ENCODE data around the gene CMKLR1.

CMKLR1 gene

DNA sequence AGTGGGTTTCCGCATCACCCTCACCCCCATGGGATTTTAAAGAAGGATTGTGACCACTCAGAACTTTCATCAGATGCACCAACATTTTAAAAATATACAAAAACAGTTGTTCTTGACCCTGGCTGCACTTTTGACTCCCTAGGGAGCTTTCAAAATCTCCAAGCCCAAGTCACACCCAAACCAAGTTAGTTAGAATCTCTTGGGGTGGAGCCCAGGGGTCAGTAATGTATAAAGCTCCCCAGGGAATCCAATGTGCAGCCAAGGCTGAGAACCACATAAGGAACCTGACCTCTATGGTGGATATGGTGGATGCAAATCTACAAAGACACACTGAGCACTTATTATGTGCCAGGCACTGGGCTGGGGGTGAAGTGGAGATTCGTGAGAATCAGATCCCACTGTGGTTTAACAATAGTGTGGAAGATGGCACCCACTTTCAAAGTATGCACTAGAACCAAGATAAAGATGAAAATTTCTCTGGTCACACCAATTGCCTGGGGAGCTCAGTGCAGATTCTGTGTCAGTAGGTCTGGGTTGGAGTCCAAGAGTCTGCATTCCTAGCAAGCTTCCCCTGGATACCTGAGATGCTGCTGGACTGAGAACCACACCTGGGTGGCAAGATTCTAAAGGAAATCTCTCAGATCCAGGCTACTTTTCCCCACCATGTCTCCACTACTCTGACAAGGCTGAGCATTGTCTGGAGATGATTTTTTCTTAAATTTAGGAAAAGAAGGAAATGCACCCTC, 18.9 kb upstream of the CMKLR1 start:
- Histone ChIP-seq H3K9ac (ENCODE audit: insufficient read length) (no peak overlapping the region), H3K36me3 (ENCODE audit: insufficient read depth, low read length) (no peaks in the 10 kb centered on the region), H3K4me3 (no peak overlapping the region), H3K9me3 (ENCODE audit: low read depth, low read length) (no peaks in the 10 kb centered on the region), H3K27ac (no peak overlapping the region)
- TF ChIP-seq FOXP2 (optimal IDR thresholded peaks at IDR 0.05; ENCODE audit: control extremely low read depth, extremely low read length, insufficient read depth) (no peak), EZH2 (IDR thresholded peaks at IDR 0.05) (no peak), POLR2AphosphoS5 (IDR thresholded peaks at IDR 0.05; ENCODE audit: borderline replicate concordance, low read depth, low read length) (no peak)
- DNase-seq (ENCODE audit: low read depth, low spot score) = no peak

DNA sequence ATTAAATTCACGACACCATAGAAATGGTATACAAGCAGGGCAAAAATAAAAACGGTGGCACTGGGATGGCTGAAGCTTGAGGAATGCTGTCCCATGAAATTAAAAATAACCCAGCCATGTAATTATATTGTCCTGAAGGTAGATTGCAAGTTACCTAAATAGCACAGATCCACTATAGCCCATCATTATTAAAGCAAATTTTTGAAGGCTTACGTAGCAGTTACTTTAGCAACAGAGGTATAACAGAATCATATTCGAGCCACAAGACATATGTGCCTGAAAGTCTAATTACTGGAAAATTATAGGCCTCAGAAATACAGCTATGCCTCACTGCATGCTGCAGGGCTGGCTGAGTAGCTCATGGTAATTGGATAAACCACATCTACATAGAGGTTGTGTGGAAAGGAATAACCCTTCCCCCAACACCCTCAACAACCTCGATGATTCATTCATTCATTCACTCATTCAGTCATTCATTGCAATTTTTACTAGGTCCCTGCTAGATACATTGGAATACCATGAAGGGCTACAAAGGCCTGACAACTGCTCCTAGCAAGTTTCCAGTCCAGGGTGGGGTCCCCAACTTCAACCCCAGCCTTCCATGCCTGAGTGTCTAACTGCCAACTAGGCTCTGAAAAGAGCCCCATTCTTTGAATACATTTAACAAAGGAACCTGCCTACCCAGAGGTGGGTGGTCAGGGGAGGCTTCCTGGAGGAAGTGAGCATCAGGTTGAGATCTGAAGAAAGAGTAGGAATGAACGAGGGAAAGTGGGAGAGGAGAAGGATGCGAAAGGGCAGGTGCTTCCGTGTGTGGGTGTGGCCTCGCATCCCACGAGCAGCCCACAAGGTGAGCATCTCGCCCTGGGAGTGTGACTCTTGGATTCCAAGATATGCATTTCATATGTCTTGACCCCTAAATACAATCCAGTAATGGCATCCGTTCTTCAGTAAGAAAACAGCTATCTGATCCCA, 18.0 kb upstream of the CMKLR1 start:
- no peaks in the 10 kb centered on the region for H3K9me3 ChIP-seq (ENCODE audit: low read depth, low read length)
- no peaks in the 10 kb centered on the region for H3K36me3 ChIP-seq (ENCODE audit: insufficient read depth, low read length)
- H3K4me3 ChIP-seq = no peak overlapping the region
- no peak for TF ChIP-seq POLR2AphosphoS5 (IDR thresholded peaks at IDR 0.05; ENCODE audit: borderline replicate concordance, low read depth, low read length)
- no peak for TF ChIP-seq FOXP2 (optimal IDR thresholded peaks at IDR 0.05; ENCODE audit: control extremely low read depth, extremely low read length, insufficient read depth)
- no peak for TF ChIP-seq EZH2 (IDR thresholded peaks at IDR 0.05)
- DNase-seq (ENCODE audit: low read depth, low spot score) = no peak
- H3K9ac ChIP-seq (ENCODE audit: insufficient read length) = no peak overlapping the region
- no peak overlapping the region for H3K27ac ChIP-seq

DNA sequence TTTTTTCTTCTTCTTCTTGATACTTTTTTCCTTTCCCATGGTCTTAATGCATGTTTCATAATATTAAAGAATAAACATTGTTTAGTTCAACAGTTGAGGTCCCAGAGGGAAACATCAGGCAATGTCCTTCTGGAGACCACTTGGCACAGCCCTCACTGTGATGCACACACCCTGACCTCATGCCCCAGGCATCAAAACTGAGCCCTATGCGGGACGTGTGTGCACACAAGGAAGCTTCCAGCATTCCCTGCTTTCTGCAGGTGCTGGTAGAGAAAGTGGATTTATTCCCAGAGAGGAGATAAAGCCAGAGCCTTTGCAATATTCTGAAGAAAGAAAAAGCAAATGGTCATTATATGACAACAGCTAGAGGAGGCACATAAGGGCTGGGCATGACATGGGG, 16.0 kb upstream of the CMKLR1 start:
- no peak overlapping the region for H3K9ac ChIP-seq (ENCODE audit: insufficient read length)
- H3K9me3 ChIP-seq (ENCODE audit: low read depth, low read length) = no peaks in the 10 kb centered on the region
- no peak for TF ChIP-seq FOXP2 (optimal IDR thresholded peaks at IDR 0.05; ENCODE audit: control extremely low read depth, extremely low read length, insufficient read depth)
- TF ChIP-seq POLR2AphosphoS5 (IDR thresholded peaks at IDR 0.05; ENCODE audit: borderline replicate concordance, low read depth, low read length) = no peak
- no peak for TF ChIP-seq EZH2 (IDR thresholded peaks at IDR 0.05)

DNA sequence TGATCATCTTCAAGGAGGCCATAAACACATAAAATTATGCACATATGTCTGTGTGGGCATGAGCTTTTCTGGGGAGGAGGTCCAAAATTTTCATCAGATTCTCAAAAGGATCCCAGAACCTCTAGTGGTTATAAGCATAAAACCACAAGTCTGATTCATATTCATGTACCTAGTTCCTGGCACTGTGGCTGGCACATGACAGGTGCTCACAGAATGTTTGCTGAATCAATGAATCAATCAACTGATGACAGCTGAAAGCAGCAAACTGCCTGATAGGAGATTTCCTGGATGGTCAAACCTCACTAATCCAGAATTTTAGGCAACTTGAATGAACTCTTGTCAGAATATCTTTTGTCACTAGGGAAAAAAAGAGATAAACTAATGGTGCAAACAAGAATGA, 13.5 kb upstream of the CMKLR1 start:
- no peak overlapping the region for H3K27ac ChIP-seq
- no peak overlapping the region for H3K4me3 ChIP-seq
- H3K36me3 ChIP-seq (ENCODE audit: insufficient read depth, low read length) = no peaks in the 10 kb centered on the region
- no peak overlapping the region for H3K9ac ChIP-seq (ENCODE audit: insufficient read length)
- no peak for TF ChIP-seq EZH2 (IDR thresholded peaks at IDR 0.05)
- TF ChIP-seq POLR2AphosphoS5 (IDR thresholded peaks at IDR 0.05; ENCODE audit: borderline replicate concordance, low read depth, low read length) = no peak
- no peak for TF ChIP-seq FOXP2 (optimal IDR thresholded peaks at IDR 0.05; ENCODE audit: control extremely low read depth, extremely low read length, insufficient read depth)
- DNase-seq (ENCODE audit: low read depth, low spot score) = no peak
- no peaks in the 10 kb centered on the region for H3K9me3 ChIP-seq (ENCODE audit: low read depth, low read length)

More for the DNA sequence above, 16.0 kb upstream of the CMKLR1 start:
- H3K27ac ChIP-seq = no peak overlapping the region
- H3K4me3 ChIP-seq = no peak overlapping the region
- H3K36me3 ChIP-seq (ENCODE audit: insufficient read depth, low read length) = no peaks in the 10 kb centered on the region
- DNase-seq (ENCODE audit: low read depth, low spot score) = no peak

DNA sequence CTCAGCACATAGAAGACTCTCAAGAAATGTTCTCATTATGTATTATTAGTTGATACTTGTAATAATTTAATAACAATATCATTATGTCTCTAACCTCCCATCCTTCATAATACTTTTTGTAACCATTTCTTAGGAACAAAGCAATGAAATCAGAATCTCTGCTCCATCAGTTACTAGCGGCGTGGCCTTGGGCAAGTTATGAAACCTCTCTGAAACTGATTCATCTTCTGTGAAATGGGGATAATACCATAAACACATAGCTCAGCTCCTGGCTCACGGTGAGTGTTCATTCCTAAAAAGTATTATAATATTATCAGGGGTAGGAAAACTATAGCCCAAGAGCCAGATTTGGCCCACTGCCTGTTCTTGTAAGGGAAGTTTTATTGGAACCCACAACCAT, 11.4 kb upstream of the CMKLR1 start:
- no peak for TF ChIP-seq EZH2 (IDR thresholded peaks at IDR 0.05)
- no peak for TF ChIP-seq POLR2AphosphoS5 (IDR thresholded peaks at IDR 0.05; ENCODE audit: borderline replicate concordance, low read depth, low read length)
- no peak for TF ChIP-seq FOXP2 (optimal IDR thresholded peaks at IDR 0.05; ENCODE audit: control extremely low read depth, extremely low read length, insufficient read depth)
- Histone ChIP-seq H3K9me3 (ENCODE audit: low read depth, low read length) (no peaks in the 10 kb centered on the region), H3K36me3 (ENCODE audit: insufficient read depth, low read length) (no peaks in the 10 kb centered on the region), H3K9ac (ENCODE audit: insufficient read length) (no peak overlapping the region), H3K27ac (no peak overlapping the region), H3K4me3 (no peak overlapping the region)
- DNase-seq (ENCODE audit: low read depth, low spot score) = no peak

DNA sequence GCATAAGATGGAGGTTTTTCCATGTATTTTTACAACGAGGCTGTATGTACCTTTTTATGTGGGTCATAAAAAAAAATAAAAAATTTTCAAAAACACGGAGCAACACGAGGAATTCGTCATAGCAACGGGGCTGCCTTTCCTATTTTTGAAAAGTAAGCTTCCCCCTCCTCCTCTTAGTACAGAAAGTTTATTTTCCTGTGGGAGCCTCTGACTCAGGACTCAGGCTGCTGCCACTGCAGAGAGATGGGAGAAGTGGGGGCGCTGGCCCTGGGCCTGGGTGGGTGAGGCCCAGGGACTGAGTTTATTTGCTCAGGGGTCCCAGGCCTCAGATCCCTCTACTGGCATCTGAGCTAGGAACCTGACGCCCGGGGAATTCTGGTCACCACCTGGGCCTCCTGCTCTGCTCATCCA, 10.2 kb upstream of the CMKLR1 start:
- no peak overlapping the region for H3K9ac ChIP-seq (ENCODE audit: insufficient read length)
- TF ChIP-seq FOXP2 (optimal IDR thresholded peaks at IDR 0.05; ENCODE audit: control extremely low read depth, extremely low read length, insufficient read depth) (no peak), EZH2 (IDR thresholded peaks at IDR 0.05) (no peak), POLR2AphosphoS5 (IDR thresholded peaks at IDR 0.05; ENCODE audit: borderline replicate concordance, low read depth, low read length) (no peak)
- DNase-seq (ENCODE audit: low read depth, low spot score) = no peak

DNA sequence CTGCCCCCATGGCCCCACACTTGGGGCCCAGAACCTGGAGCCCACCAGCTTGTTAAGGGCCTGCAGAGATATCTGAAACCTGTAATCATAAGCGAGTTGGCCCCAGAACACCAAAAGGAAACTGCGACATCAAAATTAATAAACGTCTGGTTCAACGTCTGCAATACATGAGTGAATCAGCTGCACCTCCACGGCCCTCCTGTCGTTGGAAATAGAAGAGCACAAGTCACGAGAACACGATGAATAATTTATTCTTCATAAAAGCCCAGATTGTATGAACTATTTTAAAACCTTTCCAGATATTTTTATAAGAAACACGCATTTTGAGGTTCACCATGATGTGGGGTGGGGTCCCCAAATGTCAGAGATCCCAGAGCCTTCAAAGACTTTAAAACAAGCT, 9.7 kb upstream of the CMKLR1 start:
- TF ChIP-seq POLR2AphosphoS5 (IDR thresholded peaks at IDR 0.05; ENCODE audit: borderline replicate concordance, low read depth, low read length) = no peak
- no peak for TF ChIP-seq EZH2 (IDR thresholded peaks at IDR 0.05)
- TF ChIP-seq FOXP2 (optimal IDR thresholded peaks at IDR 0.05; ENCODE audit: control extremely low read depth, extremely low read length, insufficient read depth) = no peak
- H3K27ac ChIP-seq = no peak overlapping the region
- no peak for DNase-seq (ENCODE audit: low read depth, low spot score)
- H3K9ac ChIP-seq (ENCODE audit: insufficient read length) = no peak overlapping the region
- no peaks in the 10 kb centered on the region for H3K9me3 ChIP-seq (ENCODE audit: low read depth, low read length)
- H3K36me3 ChIP-seq (ENCODE audit: insufficient read depth, low read length) = no peaks in the 10 kb centered on the region
- no peak overlapping the region for H3K4me3 ChIP-seq

More for the DNA sequence above, 10.2 kb upstream of the CMKLR1 start:
- Histone ChIP-seq H3K36me3 (ENCODE audit: insufficient read depth, low read length) (no peaks in the 10 kb centered on the region), H3K9me3 (ENCODE audit: low read depth, low read length) (no peaks in the 10 kb centered on the region), H3K4me3 (no peak overlapping the region), H3K27ac (no peak overlapping the region)

All from SK-N-MC (cell line).